CMK (cell line): ENCODE data around the gene ERBB4.
"Not testable (repeated sequence)": the region's sequence is repeated elsewhere in the genome, so short reads cannot be mapped to it uniquely, and the experiment has no call there.

Experiments used
- DNase-seq: peaks from one replicate; pipeline ENCODE4 v3.0.0-alpha.2; 2010; ENCODE audit warnings: low read depth

ERBB4 gene

DNA sequence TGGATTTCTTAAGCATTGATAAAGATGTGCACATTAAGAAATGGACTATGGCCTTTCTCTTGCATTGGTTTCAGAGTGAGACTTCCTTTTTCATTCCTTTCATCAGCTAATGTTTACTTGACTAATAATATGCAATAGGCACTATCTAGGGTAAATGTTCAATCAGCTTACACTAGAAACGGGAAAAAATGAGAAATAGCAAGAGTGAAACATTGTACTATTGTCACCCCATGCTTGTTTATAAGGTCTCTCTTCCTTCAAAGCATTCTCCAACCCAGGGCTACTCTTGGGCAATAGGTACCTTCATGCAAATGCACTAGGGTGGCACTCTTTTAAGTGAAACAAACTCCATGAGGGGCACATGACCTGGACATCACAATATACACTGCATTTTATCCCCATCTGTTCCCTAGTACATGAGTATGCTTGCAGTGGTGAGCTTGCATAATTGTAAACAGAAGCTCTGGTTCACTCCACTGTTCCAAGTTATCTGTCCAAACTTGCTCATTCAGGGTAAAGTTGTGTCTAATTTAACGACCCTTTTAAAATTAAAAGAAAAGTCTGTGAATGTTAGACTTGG, 402.3 kb downstream of the ERBB4 start:
- no peak for DNase-seq

DNA sequence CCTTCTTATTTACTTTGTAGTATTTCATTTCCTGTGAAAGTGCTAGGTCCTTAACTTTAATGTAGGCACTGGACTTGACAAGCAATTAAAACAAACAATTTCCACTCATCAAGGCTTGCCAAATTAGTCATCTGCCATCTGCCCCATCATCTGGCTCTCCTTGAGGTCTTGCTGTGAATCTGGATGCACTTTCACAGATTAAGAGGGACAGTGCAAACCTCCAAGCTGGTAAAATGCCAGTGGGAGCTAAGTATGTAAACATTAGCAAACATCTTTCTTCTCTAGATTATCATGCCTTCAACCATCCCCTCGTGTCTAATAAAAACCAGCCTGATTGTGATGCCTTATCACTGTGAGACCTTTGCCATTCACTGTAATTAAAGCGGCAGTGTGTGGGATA, 402.9 kb downstream of the ERBB4 start:
- no peak for DNase-seq

DNA sequence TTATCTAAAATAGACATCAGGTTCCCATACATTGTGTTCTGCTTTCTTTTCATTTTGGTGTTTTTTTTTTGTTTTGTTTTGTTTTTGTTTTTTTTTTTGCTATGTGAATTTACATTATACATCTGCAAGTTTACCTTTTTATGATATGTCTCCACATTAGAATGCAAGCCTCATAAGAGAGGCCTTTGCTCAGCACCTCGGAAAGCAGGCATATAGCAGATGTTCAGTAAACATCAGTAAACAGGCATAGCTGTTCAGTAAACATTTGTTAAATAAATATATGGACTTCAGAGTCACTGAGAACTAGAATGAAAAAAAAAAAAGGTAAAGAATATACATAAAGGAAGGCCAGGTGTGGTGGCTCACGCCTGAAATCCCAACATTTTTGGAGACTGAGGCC, 405.3 kb downstream of the ERBB4 start:
- DNase-seq = no peak

DNA sequence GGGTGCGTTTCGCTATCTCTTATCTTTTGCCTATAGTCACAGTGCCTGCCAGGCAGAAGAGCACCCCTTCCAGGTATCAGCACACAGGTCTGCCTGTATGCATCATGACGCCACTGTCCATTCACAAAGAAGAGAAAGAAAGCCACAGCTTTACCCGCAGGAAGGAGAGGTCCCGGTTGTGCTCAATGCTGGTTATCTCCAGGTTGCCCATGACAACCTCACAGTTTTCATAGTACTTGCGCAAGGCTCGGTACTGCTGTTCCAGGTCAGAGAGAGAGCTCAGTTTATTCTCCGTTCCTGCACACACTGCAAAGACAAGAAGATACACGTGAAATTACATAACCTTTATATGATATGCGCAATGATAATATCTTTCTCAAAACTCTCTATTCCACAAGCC, 414.0 kb downstream of the ERBB4 start:
- no peak for DNase-seq

DNA sequence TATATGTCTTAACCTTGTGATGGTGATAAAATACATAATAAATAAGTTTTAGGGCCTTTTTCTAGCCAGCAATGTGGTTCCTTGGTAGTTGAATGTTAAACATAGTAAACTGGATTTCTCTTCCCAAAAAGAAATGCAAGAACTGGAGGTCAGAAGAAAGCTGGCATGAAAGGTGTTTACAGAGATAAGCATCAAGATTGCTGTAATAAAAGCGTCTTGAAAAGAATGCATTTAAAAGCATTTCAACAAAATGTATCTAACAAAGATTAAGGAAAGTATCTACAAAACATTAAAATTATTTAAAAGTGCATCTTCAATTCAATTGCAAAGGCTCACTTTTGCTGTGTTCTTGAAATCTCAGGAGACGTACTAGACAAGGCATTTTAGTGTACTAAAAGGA, 419.0 kb downstream of the ERBB4 start:
- no peak for DNase-seq

DNA sequence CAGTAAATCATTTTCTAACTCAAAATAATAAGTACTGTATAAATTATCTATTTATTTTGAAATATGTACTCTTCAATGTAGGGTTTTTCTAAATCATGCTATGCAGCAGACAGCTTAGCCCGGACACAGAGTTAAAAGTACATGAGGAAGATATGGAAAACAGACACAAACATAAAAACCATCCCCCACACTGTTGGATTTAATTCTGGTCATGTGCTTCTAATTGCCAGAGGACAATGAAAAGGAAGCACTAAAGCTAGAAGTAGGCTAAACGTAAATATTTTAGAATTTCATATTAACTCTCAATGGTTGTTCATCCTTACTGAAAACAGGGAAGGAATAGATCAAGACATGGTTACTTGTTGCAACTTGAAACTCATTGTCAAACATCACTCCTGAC, 420.7 kb downstream of the ERBB4 start:
- DNase-seq = no peak

DNA sequence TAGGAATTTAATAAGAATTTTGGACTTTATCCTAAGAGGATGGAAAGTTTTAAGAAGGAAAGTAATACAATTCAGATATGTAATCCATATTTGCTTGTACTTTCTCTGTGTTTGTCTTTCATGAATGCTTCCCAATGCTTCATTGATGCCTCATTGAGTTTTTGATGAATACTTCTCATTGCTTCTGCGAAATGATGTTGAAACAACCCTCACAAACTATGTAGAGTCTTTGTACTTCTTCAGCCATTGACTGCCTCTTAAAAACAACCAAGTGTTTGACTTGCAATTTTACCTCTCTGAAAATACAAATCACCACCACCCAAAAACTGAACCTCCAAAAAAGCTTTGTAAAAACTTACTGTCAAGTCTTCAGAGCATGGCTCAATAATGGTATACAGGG, 424.1 kb downstream of the ERBB4 start:
- no peak for DNase-seq

DNA sequence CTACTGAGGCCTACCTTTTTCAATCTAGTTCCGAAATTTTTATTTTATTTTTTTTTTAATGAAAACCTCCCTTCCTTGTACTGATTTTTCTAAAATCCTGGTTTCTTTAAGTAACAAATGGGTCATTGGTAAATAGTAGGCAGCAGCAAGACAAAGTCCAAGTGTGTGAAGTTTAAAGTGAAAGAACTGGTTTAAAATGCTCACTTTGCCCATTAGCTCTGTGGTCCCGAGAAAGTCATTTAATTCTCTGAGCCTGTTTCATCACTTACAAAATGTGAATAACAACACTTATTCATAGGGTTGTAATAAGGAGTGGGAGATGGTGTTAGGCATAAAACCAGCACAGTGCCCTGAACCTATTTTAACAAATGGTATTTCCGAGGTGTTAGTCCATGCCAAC, 426.2 kb downstream of the ERBB4 start:
- no peak for DNase-seq

DNA sequence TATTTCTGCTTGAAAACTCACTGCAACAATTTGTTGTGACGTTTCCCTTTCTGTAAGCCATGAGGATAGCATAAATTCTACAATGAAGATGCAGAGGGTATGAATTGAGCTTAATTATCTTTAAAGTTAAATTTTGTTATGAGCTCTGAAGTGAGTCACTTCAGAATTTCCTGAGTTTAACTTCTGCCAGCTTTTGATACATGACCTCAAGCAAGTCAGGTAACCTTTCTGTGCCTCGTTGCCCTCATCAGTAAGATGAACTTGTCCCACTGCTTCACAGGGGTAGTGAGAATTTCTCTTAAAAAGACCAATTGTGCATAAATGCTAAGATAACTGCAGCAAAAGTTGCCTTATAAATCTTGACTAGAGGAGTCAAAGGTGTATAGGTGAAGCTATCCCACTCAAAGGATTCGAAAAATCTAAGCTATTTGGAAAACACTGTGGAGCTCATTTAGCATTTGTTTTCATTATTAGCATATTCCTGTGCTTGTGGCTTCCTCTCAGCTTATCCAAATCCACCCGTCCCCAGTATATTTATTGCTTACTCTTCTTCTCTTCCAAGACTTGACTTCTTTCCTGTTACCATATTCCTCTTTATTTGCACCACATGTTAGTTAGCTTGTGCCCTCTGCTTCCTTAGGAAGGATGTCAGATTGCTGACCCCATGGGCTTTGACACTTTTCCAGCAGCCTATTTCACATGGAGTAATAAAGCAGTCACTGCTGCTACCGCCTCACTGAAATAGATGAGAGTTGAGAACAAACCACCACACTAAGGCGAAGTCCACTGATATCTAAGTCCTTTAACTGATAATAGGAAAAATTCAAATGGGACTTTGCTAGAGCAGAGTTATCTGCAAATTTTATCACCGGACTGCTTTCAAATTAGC, 428.6 kb downstream of the ERBB4 start:
- DNase-seq = no peak

DNA sequence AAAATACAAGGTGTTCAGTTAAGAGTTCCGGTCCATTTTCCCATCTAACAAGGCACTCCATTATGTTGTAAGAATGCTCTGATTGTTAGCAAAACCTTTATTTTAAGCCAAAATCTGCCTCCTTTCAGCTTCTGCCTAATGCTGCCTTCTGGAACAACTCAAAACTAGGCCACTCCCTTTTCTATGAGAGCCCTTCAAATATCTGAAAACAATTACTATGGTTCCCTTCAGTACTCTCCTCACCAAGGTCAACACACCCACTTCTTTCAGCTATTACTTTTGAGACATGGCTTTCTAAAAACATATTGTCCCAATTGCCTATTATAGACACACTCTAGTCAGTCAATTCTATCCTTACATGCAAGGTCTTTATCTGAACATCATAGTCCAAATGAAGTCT, 429.4 kb downstream of the ERBB4 start:
- no peak for DNase-seq

DNA sequence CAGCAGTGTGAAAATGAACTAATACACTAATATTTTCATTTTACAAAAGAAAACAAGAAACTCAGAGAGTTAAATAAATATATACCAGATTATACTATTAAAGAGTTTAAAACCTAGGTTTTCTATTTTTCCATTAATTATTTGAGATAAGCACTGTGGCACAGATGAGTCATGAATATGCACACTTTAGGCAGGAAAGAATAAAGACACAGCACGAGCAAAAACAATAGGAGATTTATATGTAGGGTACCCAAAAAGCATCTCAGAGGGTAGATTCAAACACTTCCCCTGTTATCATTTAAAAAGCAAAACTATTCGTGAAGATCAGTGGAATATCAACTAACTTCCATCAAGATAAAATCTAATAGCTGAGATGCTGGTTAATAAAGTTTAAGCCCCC, 430.6 kb downstream of the ERBB4 start:
- DNase-seq = no peak

DNA sequence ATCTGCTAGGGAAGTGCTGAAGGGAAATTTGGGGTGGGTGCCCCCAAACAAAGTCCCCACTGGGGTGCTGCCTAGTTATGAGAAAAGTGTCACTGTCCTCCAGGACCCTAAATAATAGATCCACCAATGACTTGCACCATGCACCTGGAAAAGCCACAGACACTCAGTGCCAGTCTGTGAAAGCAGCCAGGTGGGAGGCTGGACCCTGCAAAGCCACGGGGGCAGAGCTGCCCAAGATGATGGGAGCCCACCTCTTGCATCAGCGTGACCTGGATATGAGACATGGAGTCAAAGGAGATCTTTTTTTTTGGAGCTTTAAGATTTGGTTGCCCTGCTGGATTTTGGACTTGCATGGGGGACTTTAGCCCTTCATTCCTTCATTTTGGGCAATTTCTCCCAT, 431.6 kb downstream of the ERBB4 start:
- no peak for DNase-seq

DNA sequence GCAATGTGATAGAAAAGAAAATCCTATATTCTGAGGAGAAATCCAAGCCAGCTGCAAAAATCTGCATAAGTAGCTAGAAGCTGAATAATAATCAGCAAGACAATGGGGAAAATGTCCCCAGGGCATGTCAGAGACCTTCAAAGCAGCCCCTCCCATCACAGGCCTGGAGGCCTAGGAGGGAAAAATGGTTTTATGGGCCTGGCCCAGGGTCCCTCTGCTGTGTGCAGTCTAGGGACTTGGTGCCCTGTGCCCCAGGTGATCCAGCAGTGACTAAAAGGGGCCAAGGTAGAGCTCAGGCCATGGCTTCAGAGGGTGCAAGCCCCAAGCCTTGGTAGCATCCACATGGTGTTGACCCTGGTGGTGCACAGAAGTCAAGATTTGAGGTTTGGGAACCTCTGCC, 432.1 kb downstream of the ERBB4 start:
- not testable (repeated sequence) for DNase-seq

DNA sequence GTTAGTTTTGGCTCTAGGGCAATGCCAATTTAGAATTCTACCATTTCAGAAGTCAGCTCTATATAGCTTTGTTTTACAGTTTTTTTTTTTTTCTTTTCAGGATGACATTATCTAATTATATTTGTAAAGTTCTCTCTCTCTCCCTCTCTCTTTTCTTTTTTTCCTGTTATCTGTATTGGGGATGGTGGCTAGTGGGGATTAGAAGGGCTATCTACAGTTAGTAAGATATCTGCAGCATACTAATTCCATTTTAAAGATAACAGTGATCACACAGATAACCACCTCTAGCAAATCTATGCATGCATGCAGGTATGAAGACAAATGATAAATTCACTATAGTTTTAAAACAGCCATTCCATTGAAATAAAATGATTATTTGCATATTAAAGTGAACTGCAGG, 438.9 kb downstream of the ERBB4 start:
- no peak for DNase-seq

DNA sequence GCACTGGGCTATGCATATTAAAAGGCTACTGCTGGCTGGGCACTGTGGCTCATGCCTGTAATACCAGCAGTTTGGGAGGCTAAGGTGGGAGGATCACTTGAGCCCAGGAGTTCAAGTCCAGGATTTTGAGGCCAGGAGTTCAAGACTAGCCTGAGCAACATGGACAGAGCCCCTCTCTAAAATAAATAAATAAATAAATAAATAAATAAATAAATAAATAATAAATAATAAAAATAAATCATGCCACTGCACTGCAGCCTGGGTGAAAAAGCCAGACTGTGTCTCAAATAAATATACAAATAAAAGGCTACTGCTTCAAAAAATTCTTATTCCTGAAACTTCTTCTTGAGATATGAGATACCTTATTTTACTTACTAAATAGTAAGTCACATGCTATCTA, 439.6 kb downstream of the ERBB4 start:
- no peak for DNase-seq

DNA sequence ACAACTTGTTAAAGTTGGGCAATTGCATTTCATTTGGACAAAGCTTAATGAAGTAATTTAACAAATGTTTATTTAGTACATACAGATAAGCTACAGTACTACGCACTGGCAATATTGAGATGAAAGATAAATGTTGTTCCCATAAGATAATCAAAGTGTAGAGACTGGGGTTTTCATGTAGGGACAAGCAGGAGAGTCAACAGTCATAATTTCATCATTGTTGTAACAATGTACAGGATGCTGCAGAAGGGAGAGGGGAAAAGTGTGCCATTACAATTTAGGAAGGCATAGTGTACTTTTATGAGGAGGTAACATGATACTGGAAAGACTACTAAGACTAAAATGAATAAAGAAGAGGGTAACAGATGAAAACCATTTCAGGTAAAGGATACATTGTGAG, 441.6 kb downstream of the ERBB4 start:
- no peak for DNase-seq

DNA sequence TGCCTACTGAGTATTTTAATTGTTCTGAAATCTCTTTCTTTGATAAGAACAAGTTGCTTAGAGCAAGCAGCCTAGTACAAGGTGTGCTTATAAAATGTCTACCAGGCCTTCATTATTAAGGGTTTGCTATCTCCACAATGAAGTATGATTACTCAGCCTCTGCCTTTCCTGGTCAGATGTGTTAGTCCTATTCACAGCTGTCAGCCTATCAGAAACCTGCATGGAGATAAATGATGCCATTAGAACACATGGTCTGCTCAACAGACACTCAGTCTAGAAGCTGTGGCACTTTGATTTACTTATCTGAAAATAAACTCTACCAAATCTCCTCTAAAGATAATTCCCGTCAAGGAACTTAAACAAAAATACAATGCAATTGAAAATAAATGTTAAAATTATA, 448.7 kb downstream of the ERBB4 start:
- DNase-seq = no peak

DNA sequence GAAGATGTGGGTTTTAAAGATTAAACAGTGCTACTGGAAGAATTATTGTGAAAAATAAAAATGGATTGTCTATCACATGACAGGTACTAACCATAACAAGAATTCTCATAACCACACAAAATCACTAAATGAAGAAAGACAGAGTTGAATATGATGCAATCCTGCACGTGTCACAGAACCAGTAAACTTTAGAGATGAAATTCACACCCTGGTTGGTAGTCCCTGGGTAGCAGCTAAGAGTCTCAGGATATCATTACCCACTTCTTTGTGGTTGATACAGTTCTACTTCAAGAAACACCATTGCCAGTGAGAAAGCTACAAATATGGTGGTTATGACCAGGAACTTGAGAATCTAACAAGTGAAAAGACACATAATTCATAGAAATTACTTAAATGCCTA, 450.2 kb downstream of the ERBB4 start:
- no peak for DNase-seq

DNA sequence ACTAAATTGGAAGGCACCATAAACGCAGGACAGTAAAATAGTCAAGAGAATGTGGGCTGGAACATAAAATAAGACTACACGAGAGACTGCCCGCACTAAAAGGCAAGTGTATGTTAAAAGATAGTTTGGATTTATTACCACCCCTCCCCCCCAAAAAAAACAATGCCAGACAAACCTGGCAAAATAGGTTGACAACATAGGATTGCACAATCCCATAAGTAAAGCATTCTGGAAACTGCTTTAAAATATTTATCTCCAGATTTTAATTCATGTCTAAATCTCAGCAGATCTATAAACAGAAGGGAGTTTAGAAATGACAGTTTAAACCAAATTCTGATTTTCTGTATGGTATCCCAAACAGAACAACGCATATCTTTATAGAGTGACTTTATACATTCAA, 455.1 kb downstream of the ERBB4 start:
- no peak for DNase-seq

DNA sequence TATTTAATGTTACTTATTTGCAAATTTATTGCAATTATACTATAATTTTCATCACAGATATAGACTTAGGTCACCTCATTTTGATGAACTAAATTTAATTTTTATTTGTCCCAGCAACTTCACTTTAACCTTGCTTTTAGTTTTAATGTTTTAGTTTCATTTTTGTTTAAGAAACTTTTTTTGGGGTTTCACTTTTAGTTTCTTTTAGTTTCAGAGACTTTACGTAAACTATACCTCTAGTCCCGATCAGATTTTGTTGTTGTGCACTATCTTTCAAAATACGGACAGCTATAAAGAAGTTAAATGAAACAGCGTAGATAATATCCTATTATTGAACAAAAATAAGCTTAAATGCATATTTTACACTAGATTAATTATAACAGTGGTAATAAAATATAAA, 460.5 kb downstream of the ERBB4 start:
- DNase-seq = no peak

DNA sequence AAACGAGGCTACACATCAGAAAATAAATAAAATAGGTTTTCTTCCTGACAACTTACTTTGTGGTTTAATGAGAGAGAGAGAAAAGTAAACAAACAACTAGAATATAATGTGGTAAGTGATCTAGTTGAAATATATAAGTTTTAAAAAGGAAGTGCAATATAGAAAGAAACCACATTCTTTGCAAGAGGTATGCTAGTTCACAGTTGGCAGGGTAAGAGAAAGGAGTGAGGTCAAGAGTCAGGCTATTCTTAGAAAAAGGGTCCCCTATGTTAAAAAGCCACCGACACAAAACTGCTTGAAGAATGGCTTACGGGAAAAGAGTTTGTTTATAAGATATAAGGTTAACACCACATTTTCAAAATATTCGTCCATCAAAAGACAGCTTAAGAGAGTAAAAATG, 462.1 kb downstream of the ERBB4 start:
- DNase-seq = no peak

DNA sequence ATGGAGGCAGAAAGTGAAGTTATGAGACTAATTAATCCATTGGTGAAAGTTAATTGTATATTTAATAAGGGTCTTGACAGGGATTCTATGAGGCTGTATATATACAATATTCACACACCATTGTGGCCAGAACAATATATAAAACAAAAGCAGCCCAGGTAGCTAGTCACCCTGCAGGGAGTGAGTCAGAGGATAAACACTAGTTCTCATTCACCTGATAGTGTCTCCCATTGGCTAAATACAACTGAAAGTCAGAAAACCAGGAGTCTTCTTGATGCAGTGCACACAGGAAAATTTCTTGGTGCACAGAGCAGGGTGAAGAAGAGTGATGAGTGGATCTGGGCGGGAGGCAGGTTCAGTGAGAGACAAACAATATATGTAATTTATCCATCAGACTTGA, 465.2 kb downstream of the ERBB4 start:
- DNase-seq = no peak

DNA sequence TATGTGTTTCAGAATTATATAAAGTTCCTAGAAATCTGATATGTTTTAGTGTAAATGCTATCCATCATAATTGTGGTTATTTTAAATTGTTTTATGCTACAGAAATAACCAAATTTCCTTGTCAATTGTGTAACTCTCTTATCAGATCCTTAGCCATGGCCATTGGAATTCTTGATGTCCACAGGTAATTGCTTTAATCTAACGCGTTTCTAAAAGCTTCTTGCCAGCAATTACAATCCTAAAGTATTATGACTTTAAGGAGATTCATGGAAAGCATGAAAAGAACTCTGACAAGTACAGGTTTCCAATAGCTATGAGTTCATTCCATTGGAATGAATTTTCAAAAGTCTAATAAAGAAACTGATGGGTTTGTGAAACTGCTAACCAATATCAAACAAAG, 472.1 kb downstream of the ERBB4 start:
- no peak for DNase-seq

DNA sequence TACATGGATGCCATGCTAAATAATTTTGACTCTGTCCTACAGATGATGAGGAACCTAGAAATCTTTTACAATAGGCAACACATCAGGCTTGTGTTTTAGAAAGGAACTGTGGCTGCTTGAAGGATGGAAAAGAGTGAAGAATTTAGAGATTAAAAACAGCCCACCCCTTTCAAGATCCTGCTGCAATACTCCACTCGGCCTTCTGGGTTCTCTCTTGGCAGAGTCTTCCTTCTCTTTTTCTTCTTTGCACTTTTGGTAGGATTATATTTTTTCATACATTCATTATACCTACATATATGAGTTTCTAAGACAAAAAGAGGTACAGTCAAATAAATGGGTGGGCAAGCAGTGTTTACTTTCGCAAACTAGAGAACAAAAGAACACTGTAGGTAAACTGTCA, 474.3 kb downstream of the ERBB4 start:
- no peak for DNase-seq
